Cortex of kidney (tissue), 1 donor: ENCODE measurements around the gene LRRC32.
"Not testable (repeated sequence)": the region's sequence is repeated elsewhere in the genome, so short reads cannot be mapped to it uniquely, and the experiment has no call there.

Experiments
- DNase-seq: peaks from one replicate; lab custom pipeline; 2025; lab: John Stamatoyannopoulos, UW

LRRC32 gene

GRCh38 chr11:76610871-76611475 is 59.6 kb downstream of the LRRC32 start:
- no peak for DNase-seq

- no peak for DNase-seq
Observed at GRCh38 chr11:76610371-76610770, 60.2 kb downstream of the LRRC32 start.

- no peak for DNase-seq
Observed at GRCh38 chr11:76609736-76610370, 60.7 kb downstream of the LRRC32 start.

GRCh38 chr11:76608879-76609460 is 61.6 kb downstream of the LRRC32 start:
- not testable (repeated sequence) for DNase-seq

- DNase-seq = not testable (repeated sequence)
Observed at GRCh38 chr11:76608228-76608627, 62.3 kb downstream of the LRRC32 start.
